Measurements from ENCODE around the gene ARHGEF40.

ARHGEF40 gene

GRCh38 chr14:21100931-21101330 is 30.8 kb downstream of the ARHGEF40 start, which contains the start of gene TMEM253:
Gene TMEM253 (plus strand): TSS chr14:21101066. CDS start chr14:21101344, 278 bp downstream.
- POLR2A ChIA-PET: interaction anchor here (0.9 to 6.3 kb wide), 4 partner anchors 8 to 130 kb away, joined by 3 to 72 read pairs (median 3); partner anchors contain the start of gene ARHGEF40
- TF ChIP-seq FOXA1 (IDR thresholded peaks at IDR 0.05) (no peak), TARDBP (IDR thresholded peaks at IDR 0.05) (no peak), SUZ12 (IDR thresholded peaks at IDR 0.05) (no peak), LEF1 (IDR thresholded peaks at IDR 0.05; ENCODE audit: borderline replicate concordance) (no peak), NFRKB (IDR thresholded peaks at IDR 0.05) (no peak), CTBP1 (IDR thresholded peaks at IDR 0.05; ENCODE audit: borderline replicate concordance) (no peak), FOXM1 (IDR thresholded peaks at IDR 0.05; ENCODE audit: borderline replicate concordance) (no peak), PKNOX1 (IDR thresholded peaks at IDR 0.05) (no peak), ARNT (IDR thresholded peaks at IDR 0.05) (no peak), FOXK2 (IDR thresholded peaks at IDR 0.05) (no peak), ZNF384 (IDR thresholded peaks at IDR 0.05) (no peak), SP1 (IDR thresholded peaks at IDR 0.05) (no peak), HDGF (IDR thresholded peaks at IDR 0.05; ENCODE audit: borderline replicate concordance) (no peak), ELF4 (IDR thresholded peaks at IDR 0.05) (no peak), L3MBTL2 (conservative IDR thresholded peaks at IDR 0.05) (no peak), BHLHE40 (IDR thresholded peaks at IDR 0.05; ENCODE audit: borderline replicate concordance) (no peak)

GRCh38 chr14:21101802-21102413 is 31.8 kb downstream of the ARHGEF40 start:
- ChIA-PET CTCF (interaction anchor here (0.9 to 5.1 kb wide), 7 partner anchors 7 to 34 kb away, joined by 5 to 73 read pairs (median 12); partner anchors contain the start of gene ARHGEF40), POLR2A (interaction anchor here (0.9 to 6.3 kb wide), 7 partner anchors 9 to 131 kb away, joined by 3 to 72 read pairs (median 3); partner anchors contain the start of gene ARHGEF40)
- no peak for DNase-seq (ENCODE audit: extremely low spot score)
- TF ChIP-seq TARDBP (IDR thresholded peaks at IDR 0.05): no peak
- TF ChIP-seq L3MBTL2 (conservative IDR thresholded peaks at IDR 0.05): no peak
- no peak for TF ChIP-seq FOXA1 (IDR thresholded peaks at IDR 0.05)
- no peak for TF ChIP-seq ELF4 (IDR thresholded peaks at IDR 0.05)
- no peak for TF ChIP-seq CTBP1 (IDR thresholded peaks at IDR 0.05; ENCODE audit: borderline replicate concordance)
- TF ChIP-seq PKNOX1 (IDR thresholded peaks at IDR 0.05): no peak
- no peak for TF ChIP-seq FOXK2 (IDR thresholded peaks at IDR 0.05)
- TF ChIP-seq NFRKB (IDR thresholded peaks at IDR 0.05): no peak
- TF ChIP-seq SUZ12 (IDR thresholded peaks at IDR 0.05): no peak
- TF ChIP-seq ZNF384 (IDR thresholded peaks at IDR 0.05): no peak
- no peak for TF ChIP-seq ARNT (IDR thresholded peaks at IDR 0.05)
- no peak for TF ChIP-seq HDGF (IDR thresholded peaks at IDR 0.05; ENCODE audit: borderline replicate concordance)
- no peak for TF ChIP-seq BHLHE40 (IDR thresholded peaks at IDR 0.05; ENCODE audit: borderline replicate concordance)
- TF ChIP-seq LEF1 (IDR thresholded peaks at IDR 0.05; ENCODE audit: borderline replicate concordance): no peak
- no peak for TF ChIP-seq FOXM1 (IDR thresholded peaks at IDR 0.05; ENCODE audit: borderline replicate concordance)
- no peak for TF ChIP-seq SP1 (IDR thresholded peaks at IDR 0.05)

More at GRCh38 chr14:21100931-21101330, 30.8 kb downstream of the ARHGEF40 start, which contains the start of gene TMEM253:
- CTCF ChIA-PET: interaction anchor here (0.9 to 1.8 kb wide), 4 partner anchors 8 to 32 kb away, joined by 5 to 12 read pairs (median 8); no protein-coding TSS in a partner anchor
- DNase-seq (ENCODE audit: extremely low spot score): no peak

GRCh38 chr14:21102521-21103410 is 32.7 kb downstream of the ARHGEF40 start:
- POLR2A ChIA-PET: interaction anchor here (1.1 to 6.3 kb wide), 10 partner anchors 8 to 132 kb away, joined by 3 to 72 read pairs (median 10); partner anchors contain the start of gene ARHGEF40
- DNase-seq (ENCODE audit: extremely low spot score): no peak

GRCh38 chr14:21103411-21103709 is 33.3 kb downstream of the ARHGEF40 start:
- CTCF ChIA-PET: interaction anchor here (0.6 to 5.1 kb wide), 11 partner anchors 8 to 94 kb away, joined by 3 to 73 read pairs (median 5); partner anchors contain the start of gene ARHGEF40
- no peak for TF ChIP-seq L3MBTL2 (conservative IDR thresholded peaks at IDR 0.05)
- TF ChIP-seq CTBP1 (IDR thresholded peaks at IDR 0.05; ENCODE audit: borderline replicate concordance): 0 out of 2 replicates have a peak, but pooled peaks have one; percentile 1
- POLR2A ChIA-PET: interaction anchor here (1.1 to 6.3 kb wide), 9 partner anchors 8 to 114 kb away, joined by 3 to 72 read pairs (median 14); partner anchors contain the start of gene ARHGEF40
- DNase-seq (ENCODE audit: extremely low spot score): no peak

More at GRCh38 chr14:21102521-21103410, 32.7 kb downstream of the ARHGEF40 start:
- CTCF ChIA-PET: interaction anchor here (0.6 to 5.1 kb wide), 10 partner anchors 8 to 92 kb away, joined by 3 to 73 read pairs (median 8); partner anchors contain the start of gene ARHGEF40
- no peak for TF ChIP-seq ARNT (IDR thresholded peaks at IDR 0.05)
- TF ChIP-seq L3MBTL2 (conservative IDR thresholded peaks at IDR 0.05): 0 out of 2 replicates have a peak, but pooled peaks have one; percentile 30

- TF ChIP-seq ARNT (IDR thresholded peaks at IDR 0.05) (no peak), BHLHE40 (IDR thresholded peaks at IDR 0.05; ENCODE audit: borderline replicate concordance) (peak; percentile 96), PKNOX1 (IDR thresholded peaks at IDR 0.05) (peak; percentile 86), LEF1 (IDR thresholded peaks at IDR 0.05; ENCODE audit: borderline replicate concordance) (0 out of 2 replicates have a peak, but pooled peaks have one; percentile 60), ELF4 (IDR thresholded peaks at IDR 0.05) (peak; percentile 43; the same call in 1 of the 2 replicates), HDGF (IDR thresholded peaks at IDR 0.05; ENCODE audit: borderline replicate concordance) (no peak), CTBP1 (IDR thresholded peaks at IDR 0.05; ENCODE audit: borderline replicate concordance) (0 out of 2 replicates have a peak, but pooled peaks have one; percentile 4), NFRKB (IDR thresholded peaks at IDR 0.05) (no peak), L3MBTL2 (conservative IDR thresholded peaks at IDR 0.05) (peak; percentile 90), ZNF384 (IDR thresholded peaks at IDR 0.05) (no peak), FOXK2 (IDR thresholded peaks at IDR 0.05) (no peak), SP1 (IDR thresholded peaks at IDR 0.05) (peak; percentile 70; the same call in 1 of the 2 replicates), FOXM1 (IDR thresholded peaks at IDR 0.05; ENCODE audit: borderline replicate concordance) (peak; percentile 88)
- ChIA-PET CTCF (interaction anchor here (0.6 to 5.1 kb wide), 19 partner anchors 9 to 249 kb away, joined by 3 to 73 read pairs (median 5); partner anchors contain the start of gene ARHGEF40), POLR2A (interaction anchor here (0.7 to 6.3 kb wide), 14 partner anchors 9 to 133 kb away, joined by 3 to 72 read pairs (median 8); partner anchors contain the start of gene ARHGEF40)
- DNase-seq (ENCODE audit: extremely low spot score): peak; percentile 94
Observed at GRCh38 chr14:21103710-21104447, 33.8 kb downstream of the ARHGEF40 start.
